Upper lobe of left lung (tissue), 6 donors: Measurements from ENCODE around the gene LRRC45. TPM values are rescaled to one million over a fixed set of nuclear protein-coding genes. Genes with fewer than 3 reads are reported as not detected.

Source experiments
- ATAC-seq, 2 donors: fragments of 200-7000 bp; cut with Tn5 transposase; one replicate each; pipeline ENCODE4 v1.9.1; 2022; ENCODE audit warnings: mild to moderate bottlenecking in 2 of 2, moderate library complexity in 2 of 2; ENCODE audit not compliant: low FRiP score in 2 of 2
- DNase-seq, 2 donors: peaks; one replicate each; pipeline ENCODE4 v3.0.0-alpha.2; 2019 to 2020
- H3K27ac ChIP-seq, 4 donors: fragments of 200-600 bp; sonication (generic); one replicate each; pipeline ENCODE4 v1.5.1; 2016 to 2019
- H3K27me3 ChIP-seq, 4 donors: fragments of 200-600 bp; sonication (generic); one replicate each; pipeline ENCODE4 v1.5.1; 2017 to 2019
- H3K36me3 ChIP-seq, 4 donors: fragments of 200-600 bp; sonication (generic); one replicate each; pipeline ENCODE4 v1.5.1; 2016 to 2019
- H3K4me1 ChIP-seq, 4 donors: fragments of 200-600 bp; sonication (generic); one replicate each; pipeline ENCODE4 v1.5.1; 2018 to 2019
- H3K4me3 ChIP-seq, 4 donors: fragments of 200-600 bp; sonication (generic); one replicate each; pipeline ENCODE4 v1.5.1; 2017 to 2019; ENCODE audit warnings: mild to moderate bottlenecking in 2 of 4, moderate library complexity in 1 of 4
- H3K9me3 ChIP-seq, 4 donors: fragments of 200-600 bp; sonication (generic); one replicate each; pipeline ENCODE4 v1.5.1; 2018 to 2019
- EP300 ChIP-seq, 4 donors: sonication (generic); formaldehyde crosslinking; IDR thresholded peaks; one replicate each; pipeline ENCODE4 v1.5.1; 2017; ENCODE audit warnings: antibody characterized with exemption in 4 of 4, control low read depth in 2 of 4
- POLR2A ChIP-seq, 4 donors: fragments of 450-650 bp; IDR thresholded peaks; one replicate each; pipeline ENCODE4 v1.5.1; 2016 to 2017; ENCODE audit warnings: antibody characterized with exemption in 4 of 4, mild to moderate bottlenecking in 2 of 4
- POLR2AphosphoS5 ChIP-seq, 2 donors: sonication (generic); formaldehyde crosslinking; IDR thresholded peaks; one replicate each; pipeline ENCODE4 v1.5.1; 2017; ENCODE audit warnings: antibody characterized with exemption in 2 of 2
- WGBS, 2 donors: methylation state at CpG; one replicate each; pipeline ENCODE4 v1.1.5; 2017 to 2018; 5-methylcytosine and 5-hydroxymethylcytosine counted together
- total RNA-seq, 6 donors: library from RNA; depleted of rRNA in 4 of 6; stranded (reverse); fragments of >200 nt in 4 of 6; gene quantifications; one replicate each; pipeline versions ENCODE4 v1.1.0 to v1.2.1, GENCODE V29; 2016 to 2021
- TF ChIP-seq, protein P1 (sequence below), 6 experiments: fragments of 450-650 bp in 4 of 6; fragments of 200-600 bp in 2 of 6; sonication (generic) in 2 of 6; IDR thresholded peaks; one replicate each; pipeline ENCODE4 v1.5.1; 2016 to 2019; ENCODE audit warnings: antibody characterized with exemption in 6 of 6
- donor health status: DM: no; HTN: no; CAD: no; lungs with moderate emphysema.
- donor health status: DM: no; HTN: yes; CAD: no; lungs with severe emphysema.

Gene LRRC45
- total RNA-seq, 6 donors from 2014 or later, result 14.0 to 57.6 (median 20.4) TPM

DNA sequence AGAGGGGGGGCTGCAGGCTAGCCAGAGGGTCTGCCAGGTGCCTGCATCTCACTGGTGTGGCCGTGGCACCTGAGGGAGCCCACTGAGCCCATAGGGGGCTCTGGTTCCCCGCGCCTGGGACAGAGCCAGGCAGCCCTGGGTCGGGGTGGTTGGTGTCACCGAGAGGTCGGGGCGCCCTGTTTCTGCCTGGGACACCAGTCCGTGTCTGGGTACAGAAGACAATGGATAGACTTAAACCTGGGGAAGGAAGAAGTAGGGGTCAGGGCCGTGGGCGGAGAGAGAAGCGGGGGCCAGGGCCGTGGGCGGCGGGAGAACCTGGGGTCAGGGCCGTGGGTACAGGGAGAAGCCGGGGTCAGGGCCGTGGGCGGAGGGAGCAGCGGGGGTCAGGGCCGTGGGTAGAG is 25.5 kb downstream of the LRRC45 start:
- H3K27me3 ChIP-seq, result no peaks in the 10 kb centered on the region
- H3K4me1 ChIP-seq, result peaks cover 20 to 38% (median 24%) of the 10 kb centered on the region in 4 donors
- H3K4me3 ChIP-seq, result no peak overlapping the region
- H3K9me3 ChIP-seq, result no peaks in the 10 kb centered on the region
- WGBS, 2 donors, result 89 to 91% methylated on average over 19 to 20 of the region's 20 CpGs
- no peak for TF ChIP-seq EP300 (IDR thresholded peaks at IDR 0.05)
- TF ChIP-seq, protein P1, sequence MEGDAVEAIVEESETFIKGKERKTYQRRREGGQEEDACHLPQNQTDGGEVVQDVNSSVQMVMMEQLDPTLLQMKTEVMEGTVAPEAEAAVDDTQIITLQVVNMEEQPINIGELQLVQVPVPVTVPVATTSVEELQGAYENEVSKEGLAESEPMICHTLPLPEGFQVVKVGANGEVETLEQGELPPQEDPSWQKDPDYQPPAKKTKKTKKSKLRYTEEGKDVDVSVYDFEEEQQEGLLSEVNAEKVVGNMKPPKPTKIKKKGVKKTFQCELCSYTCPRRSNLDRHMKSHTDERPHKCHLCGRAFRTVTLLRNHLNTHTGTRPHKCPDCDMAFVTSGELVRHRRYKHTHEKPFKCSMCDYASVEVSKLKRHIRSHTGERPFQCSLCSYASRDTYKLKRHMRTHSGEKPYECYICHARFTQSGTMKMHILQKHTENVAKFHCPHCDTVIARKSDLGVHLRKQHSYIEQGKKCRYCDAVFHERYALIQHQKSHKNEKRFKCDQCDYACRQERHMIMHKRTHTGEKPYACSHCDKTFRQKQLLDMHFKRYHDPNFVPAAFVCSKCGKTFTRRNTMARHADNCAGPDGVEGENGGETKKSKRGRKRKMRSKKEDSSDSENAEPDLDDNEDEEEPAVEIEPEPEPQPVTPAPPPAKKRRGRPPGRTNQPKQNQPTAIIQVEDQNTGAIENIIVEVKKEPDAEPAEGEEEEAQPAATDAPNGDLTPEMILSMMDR (IDR thresholded peaks at IDR 0.05), result no peak
- TF ChIP-seq POLR2AphosphoS5 (IDR thresholded peaks at IDR 0.05), result no peak
- TF ChIP-seq POLR2A (IDR thresholded peaks at IDR 0.05), result no peak
- H3K36me3 ChIP-seq, result peaks cover 0 to 29% (median 13%) of the 10 kb centered on the region in 4 donors
- DNase-seq, result peak in 1 of 2 donors; percentile 78
- no peak overlapping the region for H3K27ac ChIP-seq
- no peak for ATAC-seq

DNA sequence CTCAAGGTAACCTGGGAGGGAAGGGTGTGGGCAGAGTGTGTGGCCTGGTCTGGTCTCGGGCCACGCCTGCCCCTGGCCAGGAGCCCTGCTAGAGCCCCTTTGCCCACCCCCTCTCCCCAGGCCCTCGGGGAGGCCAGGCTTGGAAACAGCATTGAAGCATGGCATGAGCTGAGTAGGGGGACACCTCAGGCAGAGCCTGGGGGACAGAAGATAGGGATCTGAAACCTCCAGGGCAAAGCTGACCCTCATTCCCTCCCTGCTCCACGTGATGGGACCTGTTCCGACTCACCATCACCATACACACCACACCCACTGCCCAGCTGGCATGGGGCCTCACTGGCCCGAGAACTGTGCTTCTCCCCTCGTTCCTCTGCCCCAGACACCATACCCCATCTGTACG is 26.0 kb downstream of the LRRC45 start:
- Histone ChIP-seq H3K27me3 (no peaks in the 10 kb centered on the region), H3K9me3 (no peaks in the 10 kb centered on the region), H3K27ac (no peak overlapping the region), H3K4me3 (no peak overlapping the region), H3K36me3 (peaks cover 0 to 35% (median 18%) of the 10 kb centered on the region in 4 donors), H3K4me1 (peaks cover 20 to 40% (median 26%) of the 10 kb centered on the region in 4 donors)
- ATAC-seq (no peak), DNase-seq (no peak)
- 97 to 100% methylated on average over 2 to 7 of the region's 8 CpGs for WGBS, 2 donors
- TF ChIP-seq EP300 (IDR thresholded peaks at IDR 0.05) (no peak), POLR2A (IDR thresholded peaks at IDR 0.05) (no peak), POLR2AphosphoS5 (IDR thresholded peaks at IDR 0.05) (no peak)
- TF ChIP-seq, protein P1 (IDR thresholded peaks at IDR 0.05), result no peak

DNA sequence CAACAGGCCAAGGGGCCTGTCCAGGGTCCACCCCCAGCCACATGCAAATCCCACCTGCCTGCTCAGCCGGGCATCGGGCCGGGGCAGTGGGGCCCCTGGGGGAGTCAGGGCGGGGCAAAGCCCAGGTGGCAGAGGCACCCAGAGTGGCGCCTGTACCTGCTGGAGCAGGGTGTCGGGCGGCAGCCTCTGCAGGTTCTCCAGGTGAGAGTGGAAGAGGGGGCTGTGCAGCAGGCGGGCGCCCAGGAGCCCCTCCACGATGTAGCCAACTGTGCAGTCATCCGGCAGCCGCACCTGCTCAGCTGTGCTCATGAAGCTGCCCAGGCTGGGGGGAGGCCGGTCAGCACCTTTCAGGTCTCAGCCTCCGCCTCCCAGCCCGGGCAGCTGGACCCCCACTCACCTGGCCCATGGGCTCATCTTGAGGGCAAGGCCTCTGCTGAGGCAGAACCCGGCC is 26.4 kb downstream of the LRRC45 start:
- no peak for ATAC-seq
- 96 to 97% methylated on average over 7 to 9 of the region's 16 CpGs for WGBS, 2 donors
- no peaks in the 10 kb centered on the region for H3K9me3 ChIP-seq
- no peak overlapping the region for H3K27ac ChIP-seq
- H3K36me3 ChIP-seq, result peaks cover 0 to 39% (median 22%) of the 10 kb centered on the region in 4 donors
- TF ChIP-seq POLR2A (IDR thresholded peaks at IDR 0.05) (no peak), POLR2AphosphoS5 (IDR thresholded peaks at IDR 0.05) (no peak), EP300 (IDR thresholded peaks at IDR 0.05) (no peak)
- TF ChIP-seq, protein P1 (IDR thresholded peaks at IDR 0.05), result no peak
- peaks cover 20 to 40% (median 26%) of the 10 kb centered on the region in 4 donors for H3K4me1 ChIP-seq
- H3K4me3 ChIP-seq, result no peak overlapping the region
- DNase-seq, result peak in 1 of 2 donors; percentile 75
- no peaks in the 10 kb centered on the region for H3K27me3 ChIP-seq

DNA sequence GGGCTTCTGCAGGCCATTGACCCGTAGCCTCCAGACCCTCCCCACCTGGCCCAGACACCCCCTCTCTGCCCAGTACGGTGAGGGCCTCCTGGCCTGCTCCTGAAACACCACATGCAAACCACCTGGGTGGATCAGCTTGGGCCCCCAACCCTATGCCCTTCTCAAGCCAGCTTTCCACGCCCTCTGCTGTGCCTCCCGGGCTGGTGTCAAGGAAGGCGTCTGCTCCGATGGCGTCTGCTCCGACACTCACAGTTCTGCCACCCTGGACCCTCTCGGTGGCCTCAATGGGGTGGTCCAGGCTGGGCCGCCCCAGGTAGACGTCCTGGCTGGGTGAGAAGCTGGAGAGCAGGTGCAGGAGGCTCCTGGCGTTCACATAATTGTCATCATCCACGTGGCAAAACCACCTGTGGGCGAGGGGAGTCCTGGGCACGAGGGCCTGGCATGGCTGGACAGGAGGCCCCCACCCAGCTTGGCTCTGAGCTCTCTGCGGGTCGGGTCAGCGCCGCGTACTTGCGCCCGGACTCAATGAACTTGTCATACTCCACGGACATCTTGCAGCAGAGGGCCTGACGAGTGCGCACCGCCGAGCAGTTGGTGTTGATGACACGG is 27.2 kb downstream of the LRRC45 start:
- Histone ChIP-seq H3K4me1 (peaks cover 20 to 44% (median 26%) of the 10 kb centered on the region in 4 donors), H3K9me3 (no peaks in the 10 kb centered on the region), H3K36me3 (peaks cover 3 to 46% (median 29%) of the 10 kb centered on the region in 4 donors), H3K4me3 (peak overlapping the region in 3 of 4 donors; percentile 87 to 99 (median 95)), H3K27me3 (no peaks in the 10 kb centered on the region), H3K27ac (peak overlapping the region in 1 of 4 donors; percentile 70)
- 88 to 100% methylated on average over 2 to 28 of the region's 28 CpGs for WGBS, 2 donors
- ATAC-seq (no peak), DNase-seq (peak in 1 of 2 donors; percentile 80)
- TF ChIP-seq POLR2AphosphoS5 (IDR thresholded peaks at IDR 0.05) (no peak), EP300 (IDR thresholded peaks at IDR 0.05) (no peak), POLR2A (IDR thresholded peaks at IDR 0.05) (no peak)
- TF ChIP-seq, protein P1 (IDR thresholded peaks at IDR 0.05), result no peak
